AG04449 (cell line): Measurements from ENCODE around the gene TMEM165.

ENCODE experiments used
- CTCF ChIA-PET: fragments of 350-600 bp; formaldehyde crosslinking; extraction: SDS; loops from one replicate; lab custom pipeline; 2021; ENCODE audit warnings: antibody characterized with exemption; lab: Yijun Ruan, JAX
- POLR2A ChIA-PET: fragments of 400-600, 350-600 bp; formaldehyde crosslinking; extraction: SDS; loops from one replicate; lab custom pipeline; 2020; ENCODE audit warnings: antibody characterized with exemption, inconsistent platforms; lab: Yijun Ruan, JAX
- DNase-seq: peaks from one replicate; pipeline ENCODE4 v3.0.0-alpha.2; 2010; ENCODE audit warnings: low read depth, low spot score
- H3K4me3 ChIP-seq: 2 replicates; pipeline ENCODE4 v1.5.1; 2011; ENCODE audit warnings: low read depth, mild to moderate bottlenecking, control low read depth, low read length
- TF ChIP-seq, protein P1 (sequence below): IDR thresholded peaks from one replicate; pipeline ENCODE4 v1.5.1; 2011; ENCODE audit warnings: mild to moderate bottlenecking, moderate library complexity, low read length, control low read depth, inconsistent platforms; ENCODE audit not compliant: insufficient read depth; ENCODE audit errors: missing control alignments

The TMEM165 gene

DNA sequence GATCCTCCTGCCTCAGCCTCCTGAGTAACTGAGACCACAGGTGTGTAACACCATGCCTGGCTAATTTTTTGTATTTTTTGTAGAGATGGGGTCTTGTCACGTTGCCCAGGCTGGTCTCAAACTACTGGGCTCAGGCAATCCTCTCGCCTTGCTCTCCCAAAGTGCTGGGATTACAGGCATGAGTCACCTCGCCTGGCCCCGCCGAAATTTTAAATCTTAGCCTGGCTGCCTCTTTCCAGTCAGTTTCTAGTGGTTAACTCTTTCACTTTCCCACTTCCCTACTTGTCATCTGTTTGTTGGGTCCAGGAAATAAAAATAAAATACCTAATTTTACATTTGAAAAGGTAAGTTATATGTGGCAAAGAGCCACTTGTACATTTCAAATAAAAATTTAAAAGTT, 62.4 kb downstream of the TMEM165 start:
- ChIA-PET CTCF (no interaction called here), POLR2A (no interaction called here)
- no peak overlapping the region for H3K4me3 ChIP-seq
- no peak for DNase-seq
- TF ChIP-seq, protein P1, sequence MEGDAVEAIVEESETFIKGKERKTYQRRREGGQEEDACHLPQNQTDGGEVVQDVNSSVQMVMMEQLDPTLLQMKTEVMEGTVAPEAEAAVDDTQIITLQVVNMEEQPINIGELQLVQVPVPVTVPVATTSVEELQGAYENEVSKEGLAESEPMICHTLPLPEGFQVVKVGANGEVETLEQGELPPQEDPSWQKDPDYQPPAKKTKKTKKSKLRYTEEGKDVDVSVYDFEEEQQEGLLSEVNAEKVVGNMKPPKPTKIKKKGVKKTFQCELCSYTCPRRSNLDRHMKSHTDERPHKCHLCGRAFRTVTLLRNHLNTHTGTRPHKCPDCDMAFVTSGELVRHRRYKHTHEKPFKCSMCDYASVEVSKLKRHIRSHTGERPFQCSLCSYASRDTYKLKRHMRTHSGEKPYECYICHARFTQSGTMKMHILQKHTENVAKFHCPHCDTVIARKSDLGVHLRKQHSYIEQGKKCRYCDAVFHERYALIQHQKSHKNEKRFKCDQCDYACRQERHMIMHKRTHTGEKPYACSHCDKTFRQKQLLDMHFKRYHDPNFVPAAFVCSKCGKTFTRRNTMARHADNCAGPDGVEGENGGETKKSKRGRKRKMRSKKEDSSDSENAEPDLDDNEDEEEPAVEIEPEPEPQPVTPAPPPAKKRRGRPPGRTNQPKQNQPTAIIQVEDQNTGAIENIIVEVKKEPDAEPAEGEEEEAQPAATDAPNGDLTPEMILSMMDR: no peak

DNA sequence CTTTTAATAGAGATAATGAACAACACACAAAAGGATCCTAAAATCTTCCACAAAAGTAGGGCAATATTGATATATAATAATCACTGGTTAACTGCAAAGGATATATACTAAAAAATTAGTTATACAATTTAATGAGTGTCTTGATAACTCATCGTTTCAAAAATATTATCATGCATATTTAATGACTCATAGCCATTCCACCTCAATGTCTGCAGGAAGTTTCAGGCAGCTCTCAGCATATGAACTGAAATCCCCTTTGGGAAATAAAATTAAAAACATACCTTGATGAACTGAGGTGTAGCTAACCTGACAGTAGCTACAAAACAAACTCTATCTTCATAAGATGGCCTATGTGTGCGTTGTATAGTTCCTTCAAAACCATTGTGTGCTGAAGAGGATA, 62.9 kb downstream of the TMEM165 start:
- ChIA-PET POLR2A (no interaction called here), CTCF (interaction anchor here (1.3 kb wide), 1 partner anchor 22 kb away, joined by 6 read pairs; no protein-coding TSS in a partner anchor)
- no peak for DNase-seq
- TF ChIP-seq, protein P1: no peak
- H3K4me3 ChIP-seq: no peak overlapping the region

DNA sequence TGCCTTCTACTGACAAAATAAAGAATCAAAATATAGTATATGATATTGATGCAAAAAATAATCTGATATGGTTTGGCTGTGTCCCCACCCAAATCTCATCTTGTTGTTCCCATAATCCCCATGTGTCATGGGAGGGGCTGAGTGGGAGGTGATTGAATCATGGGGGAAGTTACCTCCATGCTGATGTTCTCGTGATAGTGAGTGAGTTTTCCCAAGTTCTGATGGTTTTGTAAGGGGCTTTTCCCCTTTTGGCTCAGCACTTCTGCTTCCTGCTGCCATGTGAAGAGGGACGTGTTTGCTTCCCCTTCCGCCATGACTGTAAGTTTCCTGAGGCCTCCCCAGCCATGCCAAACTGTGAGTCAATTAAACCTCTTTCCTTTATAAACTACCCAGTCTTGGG, 70.2 kb downstream of the TMEM165 start:
- TF ChIP-seq, protein P1: no peak
- ChIA-PET CTCF (no interaction called here), POLR2A (no interaction called here)
- H3K4me3 ChIP-seq: no peak overlapping the region
- DNase-seq: no peak

DNA sequence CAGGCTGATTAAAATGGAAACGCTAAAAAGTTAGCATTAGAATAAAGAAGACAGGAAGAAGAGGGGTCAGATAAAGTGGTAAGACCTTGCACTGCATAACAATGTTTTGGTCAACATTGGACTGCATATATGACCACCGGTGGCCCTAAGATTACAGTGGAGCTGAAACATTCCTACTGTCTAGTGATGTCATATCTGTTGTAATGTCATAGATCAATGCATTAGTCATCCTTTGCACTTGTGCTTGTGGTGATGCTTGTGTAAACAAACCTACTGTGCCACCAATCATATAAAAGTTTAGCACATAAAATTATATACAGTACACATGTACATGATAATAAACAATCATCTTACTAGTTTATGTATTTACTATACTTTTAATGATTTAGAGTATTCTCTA, 73.0 kb downstream of the TMEM165 start:
- ChIA-PET POLR2A (no interaction called here), CTCF (no interaction called here)
- H3K4me3 ChIP-seq: no peak overlapping the region
- TF ChIP-seq, protein P1: no peak
- DNase-seq: no peak

DNA sequence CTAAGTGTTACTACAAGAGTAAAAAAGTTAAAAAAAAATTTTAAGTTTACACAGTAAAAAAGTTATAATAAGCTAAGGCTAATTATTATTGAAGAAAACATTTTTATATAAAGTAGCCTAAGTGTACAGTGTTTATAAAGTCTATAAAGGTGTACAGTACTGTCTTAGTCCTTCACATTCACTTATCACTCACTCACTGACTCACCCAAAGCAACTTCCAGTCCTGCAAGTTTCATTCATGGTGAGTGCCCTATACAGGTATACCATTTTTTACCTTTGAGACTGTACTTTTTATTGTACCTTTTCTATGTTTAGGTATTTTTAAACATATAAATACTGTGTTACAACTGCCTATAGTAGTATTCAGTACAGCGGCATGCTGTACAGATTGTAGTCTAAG, 74.2 kb downstream of the TMEM165 start:
- no peak for DNase-seq
- no peak overlapping the region for H3K4me3 ChIP-seq
- ChIA-PET POLR2A (no interaction called here), CTCF (no interaction called here)
- TF ChIP-seq, protein P1: no peak
